Fibroblast of skin of back (primary cell): ENCODE measurements around the gene WAC.
"Not testable (repeated sequence)": the region's sequence is repeated elsewhere in the genome, so short reads cannot be mapped to it uniquely, and the experiment has no call there.

ENCODE experiments used
- DNase-seq: peaks from one replicate; pipeline ENCODE4 v3.0.0-alpha.2; 2013

The WAC gene

GRCh38 chr10:28569506-28570159, 36.7 kb downstream of the WAC start:
- DNase-seq: no peak

- DNase-seq: no peak
Observed at GRCh38 chr10:28570598-28570997, 37.7 kb downstream of the WAC start.

GRCh38 chr10:28571265-28571664, 38.3 kb downstream of the WAC start:
- DNase-seq: no peak

- not testable (repeated sequence) for DNase-seq
Observed at GRCh38 chr10:28574214-28574613, 41.3 kb downstream of the WAC start.

- DNase-seq: no peak
Observed at GRCh38 chr10:28575852-28576251, 42.9 kb downstream of the WAC start.

- DNase-seq: no peak
Observed at GRCh38 chr10:28577506-28577905, 44.6 kb downstream of the WAC start.

- no peak for DNase-seq
Observed at GRCh38 chr10:28578454-28578853, 45.5 kb downstream of the WAC start.

GRCh38 chr10:28580825-28581224, 47.9 kb downstream of the WAC start:
- no peak for DNase-seq

GRCh38 chr10:28581916-28582315, 49.0 kb downstream of the WAC start:
- DNase-seq: no peak

GRCh38 chr10:28585076-28585475, 52.2 kb downstream of the WAC start:
- DNase-seq: no peak

GRCh38 chr10:28586176-28586575, 53.3 kb downstream of the WAC start:
- DNase-seq: no peak

GRCh38 chr10:28587270-28587969, 54.5 kb downstream of the WAC start:
- no peak for DNase-seq

GRCh38 chr10:28587970-28588290, 55.0 kb downstream of the WAC start:
- no peak for DNase-seq

GRCh38 chr10:28592953-28593352, 60.0 kb downstream of the WAC start:
- DNase-seq: peak; percentile 73

- no peak for DNase-seq
Observed at GRCh38 chr10:28593811-28594210, 60.9 kb downstream of the WAC start.

GRCh38 chr10:28594406-28594805, 61.5 kb downstream of the WAC start:
- no peak for DNase-seq

- peak; percentile 53 for DNase-seq
Observed at GRCh38 chr10:28595613-28596012, 62.7 kb downstream of the WAC start.

GRCh38 chr10:28600056-28600455, 67.1 kb downstream of the WAC start:
- no peak for DNase-seq

- DNase-seq: no peak
Observed at GRCh38 chr10:28601012-28601411, 68.1 kb downstream of the WAC start.

GRCh38 chr10:28604567-28605536, 71.9 kb downstream of the WAC start:
- DNase-seq: no peak

- no peak for DNase-seq
Observed at GRCh38 chr10:28606568-28606967, 73.7 kb downstream of the WAC start.

GRCh38 chr10:28609636-28610035, 76.7 kb downstream of the WAC start:
- not testable (repeated sequence) for DNase-seq

- no peak for DNase-seq
Observed at GRCh38 chr10:28612877-28613276, 80.0 kb downstream of the WAC start.
